ENCODE data around the gene SYCN. TPM values are rescaled to one million over a fixed set of nuclear protein-coding genes. Genes with fewer than 3 reads are reported as not detected.

SYCN gene, protein sequence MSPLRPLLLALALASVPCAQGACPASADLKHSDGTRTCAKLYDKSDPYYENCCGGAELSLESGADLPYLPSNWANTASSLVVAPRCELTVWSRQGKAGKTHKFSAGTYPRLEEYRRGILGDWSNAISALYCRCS
- not detected in 2 replicates for total RNA-seq (2021; fragmentation: NEBNext Ultra II Directional; extraction: Animal tissue kit (Norgen Biotek cat#: 25700))
- polyA plus RNA-seq (2011; rRNA removed): not detected in 2 replicates
- polyA plus RNA-seq (2011; cell fraction: cytosol; rRNA removed): not detected
- not detected for polyA plus RNA-seq (2011; cell fraction: nucleus; rRNA removed)
- not detected in 4 replicates for polyA plus RNA-seq (2012, experiment 1 of 2)
- polyA plus RNA-seq (2012, experiment 2 of 2): not detected
- not detected for polyA plus RNA-seq (2013, experiment 1 of 2)
- polyA plus RNA-seq (2013, experiment 2 of 2): not detected
- not detected in 2 replicates for polyA minus RNA-seq (2011; rRNA and poly(A)+ RNA removed)
- polyA minus RNA-seq (2011; cell fraction: cytosol; rRNA and poly(A)+ RNA removed): not detected
- polyA minus RNA-seq (2011; cell fraction: nucleus; rRNA and poly(A)+ RNA removed): not detected
- long read RNA-seq, experiment 1: 0 reads
- long read RNA-seq, experiment 2: 0 reads

DNA sequence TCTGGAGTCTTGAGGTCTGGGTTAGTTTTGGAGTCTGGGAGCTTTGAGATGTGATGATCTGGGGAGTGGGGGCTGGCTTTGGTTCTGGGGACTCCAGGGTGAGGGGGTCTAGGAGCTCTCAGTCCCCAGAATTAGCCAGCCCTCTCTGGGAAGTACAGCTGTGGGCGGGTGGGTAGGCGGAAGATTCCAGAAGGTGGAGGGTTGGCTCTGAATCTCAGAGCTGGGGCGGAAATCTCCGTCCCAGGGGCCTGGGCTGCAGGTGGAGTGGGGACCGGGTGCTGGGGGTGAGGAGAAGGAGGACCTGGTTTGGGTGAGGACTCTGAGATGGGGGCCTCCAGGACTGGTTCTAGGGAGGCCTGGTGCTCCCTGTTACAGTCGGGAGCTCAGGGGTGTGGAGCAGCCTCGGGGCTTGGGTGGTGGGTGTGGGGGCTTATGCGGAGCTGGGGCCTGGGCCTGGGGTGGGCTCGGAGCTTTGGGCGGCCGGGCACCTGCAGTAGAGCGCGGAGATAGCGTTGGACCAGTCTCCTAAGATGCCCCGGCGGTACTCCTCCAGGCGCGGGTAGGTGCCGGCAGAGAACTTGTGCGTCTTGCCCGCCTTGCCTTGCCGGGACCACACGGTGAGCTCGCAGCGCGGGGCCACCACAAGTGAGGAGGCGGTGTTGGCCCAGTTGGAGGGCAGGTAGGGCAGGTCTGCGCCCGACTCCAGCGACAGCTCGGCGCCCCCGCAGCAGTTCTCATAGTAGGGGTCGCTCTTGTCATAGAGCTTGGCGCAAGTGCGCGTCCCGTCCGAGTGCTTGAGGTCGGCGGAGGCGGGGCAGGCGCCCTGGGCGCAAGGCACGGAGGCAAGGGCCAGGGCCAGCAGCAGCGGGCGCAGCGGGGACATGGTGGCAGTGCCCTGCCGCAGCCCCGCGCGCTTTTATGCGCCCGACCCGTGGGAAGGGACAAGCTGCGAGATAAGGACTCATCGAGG is at the start of gene SYCN:
Gene SYCN, minus strand, starts transcription at position 892 of the 970 bp plus-strand sequence. Its CDS starts 9 bp downstream, at position 883.
- Histone ChIP-seq H3K4ac (replicated peaks; ENCODE audit: insufficient read length, low read depth, low read length) (no peak within 1 kb of the TSS), H3K27me3 (replicated peaks in 1 of 4; ENCODE audit: control insufficient read depth in 3 of 4, extremely low read depth in 1 of 4, insufficient read depth in 3 of 4, low read length in 3 of 4) (peaks cover 4 to 23% (median 15%) of the 10 kb centered on the region in 4 experiments; a peak in 6 of 7 replicates), H4K20me1 (replicated peaks in 1 of 2; ENCODE audit: control insufficient read depth in 1 of 2, insufficient read depth in 2 of 2, low read length in 2 of 2) (no peaks in the 10 kb centered on the region), H3K79me2 (ENCODE audit: control insufficient read depth in 1 of 2, insufficient read depth in 2 of 2, low read length in 2 of 2) (no peaks in the 10 kb centered on the region), H2BK120ac (replicated peaks; ENCODE audit: low read depth, low read length) (no peak within 1 kb of the TSS), H3K56ac (replicated peaks; ENCODE audit: insufficient read length, low read depth, low read length) (no peak within 1 kb of the TSS), H2AK5ac (ENCODE audit: low read depth, low read length) (no peak within 1 kb of the TSS), H4K91ac (replicated peaks; ENCODE audit: insufficient read length, low read length) (no peak within 1 kb of the TSS), H3K79me1 (ENCODE audit: low read depth, low read length) (no peaks in the 10 kb centered on the region), H3K27ac (ENCODE audit: low read depth, low read length) (no peak within 1 kb of the TSS), H2BK15ac (ENCODE audit: low read length) (no peak within 1 kb of the TSS), H3K23ac (ENCODE audit: insufficient read length) (no peak within 1 kb of the TSS), H2BK5ac (ENCODE audit: low read depth, low read length) (no peak within 1 kb of the TSS), H4K5ac (ENCODE audit: insufficient read length, low read depth, low read length) (no peak within 1 kb of the TSS), H3K4me1 (replicated peaks in 1 of 4; ENCODE audit: control insufficient read depth in 3 of 4, insufficient read depth in 4 of 4, low read length in 3 of 4) (peaks cover 0 to 2% (median under 1%) of the 10 kb centered on the region in 4 experiments; a peak in 4 of 7 replicates), H2BK20ac (ENCODE audit: low read length) (no peak within 1 kb of the TSS), H3K4me2 (ENCODE audit: insufficient read depth in 1 of 2, low read depth in 2 of 2, low read length in 2 of 2) (peak within 1 kb of the TSS; percentile 15 to 69; a peak in 3 of 4 replicates), H3K9ac (replicated peaks in 1 of 4; ENCODE audit: extremely low read depth in 1 of 4, low read depth in 3 of 4, low read length in 3 of 4) (no peak within 1 kb of the TSS), H3K36me3 (ENCODE audit: control insufficient read depth in 2 of 4, insufficient read depth in 4 of 4, low read length in 3 of 4) (no peaks in the 10 kb centered on the region), H4K8ac (ENCODE audit: extremely low read depth, insufficient read depth, low read length) (no peak within 1 kb of the TSS; the same call in 1 of the 2 replicates), H3K9me3 (ENCODE audit: insufficient read depth in 2 of 2, low read depth in 1 of 2, low read length in 1 of 2) (no peaks in the 10 kb centered on the region), H3K23me2 (ENCODE audit: low read depth, low read length) (no peaks in the 10 kb centered on the region), H2BK12ac (ENCODE audit: low read depth, low read length) (no peak within 1 kb of the TSS), H3K18ac (ENCODE audit: extremely low read depth, low read length) (no peak within 1 kb of the TSS), H3K14ac (ENCODE audit: insufficient read length) (no peak within 1 kb of the TSS), H3K4me3 (ENCODE audit: extremely low read depth in 1 of 4, insufficient read depth in 2 of 4, low read depth in 3 of 4, low read length in 4 of 4) (peak within 1 kb of the TSS in 3 of 4 experiments; percentile 11 to 39 (median 20); a peak in 4 of 8 replicates), H2AFZ (ENCODE audit: low read length) (no peak within 1 kb of the TSS; the same call in 1 of the 2 replicates)
- DNase-seq (ENCODE audit: low read depth in 1 of 2, low spot score in 2 of 2) (no peak), FAIRE-seq (no peak)
- TF ChIP-seq CEBPB (IDR thresholded peaks at IDR 0.05; ENCODE audit: low read depth, low read length) (no peak), ZNF274 (IDR thresholded peaks at IDR 0.05; ENCODE audit: borderline replicate concordance, extremely low read depth, low read length) (no peak), SUZ12 (IDR thresholded peaks at IDR 0.05; ENCODE audit: low read length) (peak; percentile 49; the same call in 1 of the 2 replicates), RAD21 (IDR thresholded peaks at IDR 0.05 in 1 of 2, conservative IDR thresholded peaks at IDR 0.05 in 1 of 2; ENCODE audit: low read depth in 2 of 2, low read length in 2 of 2) (peak in 1 of 2 experiments; percentile 16; a peak in 1 of 4 replicates), HDAC6 (IDR thresholded peaks at IDR 0.05; ENCODE audit: low read depth, low read length) (no peak), EZH2 (IDR thresholded peaks at IDR 0.05; ENCODE audit: low read depth, low read length, severe bottlenecking) (peak; percentile 31), JUND (IDR thresholded peaks at IDR 0.05; ENCODE audit: low read length) (no peak), CBX8 (IDR thresholded peaks at IDR 0.05; ENCODE audit: borderline replicate concordance, low read depth, low read length) (no peak)
- WGBS, 2 experiments (ENCODE audit: extremely low coverage in 1 of 2, insufficient coverage in 1 of 2, insufficient read length in 1 of 2, insufficient replicate concordance in 2 of 2, low coverage in 1 of 2, low lambda C conversion rate in 2 of 2, missing lambda C conversion rate in 1 of 2): 27% methylated on average over 38 of the region's 57 CpGs; no CpG with 5 or more reads in 1 of the 2 experiments
- ChIA-PET CTCF (ENCODE audit: partially characterized antibody) (interaction anchor here (0.5 to 3.3 kb wide), 15 partner anchors 8 to 569 kb away, joined by 3 to 18 read pairs (median 4); no protein-coding TSS in a partner anchor), POLR2A (ENCODE audit: partially characterized antibody) (interaction anchor here (1.2 kb wide), 1 partner anchor 118 kb away, joined by 3 read pairs; no protein-coding TSS in a partner anchor)

Measured in H1 (cell line).